GM19455 (cell line): ENCODE measurements around the gene RHEBL1.

Source experiments
- ATAC-seq: cut with Tn5 transposase; IDR thresholded peaks from one replicate; pipeline ENCODE4 v1.9.1; 2021; ENCODE audit not compliant: unreplicated experiment

RHEBL1 gene

DNA sequence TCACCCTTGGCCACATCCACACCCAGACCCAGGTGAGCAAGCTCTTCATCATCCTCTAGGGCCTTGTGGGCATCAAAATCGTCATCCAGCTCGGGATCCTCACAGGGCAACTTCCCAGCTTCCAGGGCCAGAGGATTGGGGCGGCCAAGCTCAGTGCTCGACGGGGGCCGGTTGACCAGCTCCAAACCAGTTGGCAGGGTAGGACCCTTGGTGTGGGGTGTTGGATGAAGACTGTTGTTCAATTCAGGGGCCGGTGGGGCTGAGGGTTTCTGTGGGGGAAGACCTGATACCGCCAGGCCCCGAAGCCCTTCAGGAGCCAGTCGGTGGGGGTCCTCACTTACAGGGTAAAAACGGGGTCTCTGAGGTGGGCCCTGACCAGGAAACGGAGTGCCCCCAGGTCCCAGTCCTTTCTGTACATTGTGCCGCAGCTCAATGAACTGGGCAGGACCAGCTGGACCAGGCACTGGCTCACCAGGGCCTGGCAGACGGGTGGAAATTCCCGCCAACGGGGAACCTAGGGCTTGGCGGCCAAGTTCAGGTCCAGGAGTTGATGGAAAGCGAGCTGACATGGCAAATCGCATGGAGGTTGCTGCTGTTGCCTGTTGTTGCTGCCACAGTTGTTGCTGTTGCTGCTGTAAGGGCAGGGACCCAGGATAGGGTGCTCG lies 31.4 kb downstream of the RHEBL1 start:
- no peak for ATAC-seq

DNA sequence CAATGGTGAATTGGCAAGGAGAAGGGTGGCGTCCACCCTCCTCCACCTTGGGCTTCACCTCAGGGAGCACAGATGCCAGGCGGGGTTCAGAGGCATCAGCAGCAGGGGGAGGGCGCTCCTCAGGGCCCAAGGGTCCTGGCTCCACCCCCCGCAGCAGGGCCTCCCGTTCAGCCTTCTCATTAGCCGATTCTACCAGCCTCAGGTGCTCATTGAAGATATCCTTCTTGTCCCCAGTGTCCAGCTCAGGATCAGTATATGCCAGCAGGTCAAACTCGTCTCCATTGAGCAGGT lies 31.9 kb downstream of the RHEBL1 start:
- no peak for ATAC-seq

DNA sequence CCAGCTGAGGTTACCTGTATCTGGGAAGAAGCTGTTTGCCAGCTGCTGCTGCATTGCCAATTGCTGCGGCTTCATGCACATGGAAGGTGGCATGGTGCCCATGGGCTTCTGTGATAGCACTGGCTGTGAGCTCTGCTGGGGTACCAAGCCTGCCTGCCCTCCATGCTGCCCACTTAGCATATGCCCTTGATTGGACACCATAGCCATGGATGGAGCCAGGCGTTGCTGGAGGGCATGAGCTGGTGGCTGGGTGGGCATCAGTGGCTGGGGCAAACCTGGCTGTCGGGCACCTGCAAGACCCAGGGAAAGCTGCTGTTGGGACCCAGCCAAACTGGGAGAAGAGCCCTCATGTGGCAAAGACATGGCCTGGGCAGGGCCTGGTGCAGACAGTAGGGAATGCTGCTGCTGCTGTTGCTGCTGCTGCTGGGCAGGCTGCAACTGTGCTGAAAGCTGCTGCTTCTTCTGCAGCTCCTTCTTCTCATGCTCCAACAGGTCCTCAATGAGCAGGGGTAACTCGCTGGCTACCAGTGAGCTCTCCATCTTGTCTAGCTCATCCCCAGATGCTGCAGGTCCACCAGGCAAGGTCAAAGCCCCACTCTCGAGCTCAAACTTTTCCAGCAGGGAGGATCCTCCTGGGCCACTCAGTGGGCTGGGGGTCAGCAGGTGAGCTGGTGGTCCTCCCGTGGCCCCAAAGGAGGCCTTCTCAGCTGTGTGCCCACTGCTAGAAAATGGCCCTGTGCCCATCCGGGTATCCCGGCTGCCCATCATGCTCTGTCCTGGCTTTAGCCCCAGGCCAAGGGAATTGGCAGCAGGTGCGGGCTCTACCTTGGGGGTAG lies 32.5 kb downstream of the RHEBL1 start:
- no peak for ATAC-seq

DNA sequence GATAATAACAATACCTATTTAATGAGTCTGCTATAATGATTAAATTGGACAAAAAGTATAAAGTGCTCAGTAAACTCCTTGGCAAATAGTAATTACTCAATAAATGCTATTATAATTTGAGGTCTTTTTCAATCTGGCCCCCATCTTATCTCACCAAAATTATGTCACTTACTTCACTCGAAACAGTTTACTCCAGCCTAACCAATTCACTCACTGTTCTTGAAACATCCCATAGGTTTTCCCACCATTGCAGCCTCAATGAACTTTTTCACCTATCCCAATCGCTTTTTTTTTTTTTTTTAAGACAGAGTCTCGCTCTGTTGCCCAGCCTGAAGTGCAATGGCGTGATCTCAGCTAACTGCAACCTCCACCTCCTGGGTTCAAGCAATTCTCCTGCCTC lies 33.8 kb downstream of the RHEBL1 start:
- ATAC-seq = no peak

DNA sequence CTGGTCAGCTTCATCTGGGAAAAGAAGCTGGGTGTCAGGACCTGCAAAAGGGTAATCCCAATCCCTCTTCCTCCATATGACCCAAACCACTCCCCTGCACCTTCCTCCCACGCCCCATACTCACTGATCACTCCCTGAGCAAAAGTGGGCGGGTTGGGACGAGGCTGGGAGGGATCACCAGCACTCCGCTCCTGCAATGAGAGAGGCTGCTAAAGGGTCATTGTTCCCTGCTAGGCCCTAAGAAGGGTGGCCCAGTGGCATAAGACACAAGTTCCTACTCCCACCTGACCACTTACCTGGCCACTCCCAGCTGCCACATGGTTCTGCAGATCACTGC lies 35.5 kb downstream of the RHEBL1 start:
- no peak for ATAC-seq

DNA sequence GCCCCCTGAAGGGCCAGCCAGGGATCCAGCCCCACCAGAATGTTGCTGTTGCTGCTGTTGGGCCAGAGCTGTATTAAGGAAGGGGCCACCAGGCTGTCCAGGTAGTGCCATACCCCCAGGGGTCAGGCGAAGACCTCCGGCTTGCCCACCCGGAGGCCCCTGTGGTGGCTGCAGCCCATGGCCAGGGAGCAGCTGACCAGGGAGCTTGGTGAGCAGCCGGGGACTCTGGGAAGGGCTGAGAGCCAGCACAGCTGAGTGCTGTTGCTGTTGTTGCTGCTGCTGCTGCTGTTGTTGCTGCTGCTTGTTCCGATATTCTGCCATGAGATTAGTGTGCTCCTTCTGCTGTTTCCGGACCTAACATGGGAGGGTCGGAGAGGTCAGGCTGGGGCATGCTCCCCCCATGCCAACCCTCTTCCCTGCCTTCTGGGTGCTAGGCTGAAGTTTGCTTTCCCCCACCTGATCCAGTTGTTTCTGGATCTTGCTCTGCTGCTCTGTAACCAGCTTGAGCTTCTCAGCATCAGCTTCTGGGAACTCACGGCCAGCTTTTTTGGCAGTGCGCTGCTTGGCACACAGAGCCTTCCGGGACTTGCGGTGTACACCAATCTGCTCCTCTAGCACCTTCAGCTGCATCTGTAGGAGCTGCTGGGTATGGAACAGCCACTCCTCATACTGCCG lies 36.0 kb downstream of the RHEBL1 start:
- ATAC-seq = no peak

DNA sequence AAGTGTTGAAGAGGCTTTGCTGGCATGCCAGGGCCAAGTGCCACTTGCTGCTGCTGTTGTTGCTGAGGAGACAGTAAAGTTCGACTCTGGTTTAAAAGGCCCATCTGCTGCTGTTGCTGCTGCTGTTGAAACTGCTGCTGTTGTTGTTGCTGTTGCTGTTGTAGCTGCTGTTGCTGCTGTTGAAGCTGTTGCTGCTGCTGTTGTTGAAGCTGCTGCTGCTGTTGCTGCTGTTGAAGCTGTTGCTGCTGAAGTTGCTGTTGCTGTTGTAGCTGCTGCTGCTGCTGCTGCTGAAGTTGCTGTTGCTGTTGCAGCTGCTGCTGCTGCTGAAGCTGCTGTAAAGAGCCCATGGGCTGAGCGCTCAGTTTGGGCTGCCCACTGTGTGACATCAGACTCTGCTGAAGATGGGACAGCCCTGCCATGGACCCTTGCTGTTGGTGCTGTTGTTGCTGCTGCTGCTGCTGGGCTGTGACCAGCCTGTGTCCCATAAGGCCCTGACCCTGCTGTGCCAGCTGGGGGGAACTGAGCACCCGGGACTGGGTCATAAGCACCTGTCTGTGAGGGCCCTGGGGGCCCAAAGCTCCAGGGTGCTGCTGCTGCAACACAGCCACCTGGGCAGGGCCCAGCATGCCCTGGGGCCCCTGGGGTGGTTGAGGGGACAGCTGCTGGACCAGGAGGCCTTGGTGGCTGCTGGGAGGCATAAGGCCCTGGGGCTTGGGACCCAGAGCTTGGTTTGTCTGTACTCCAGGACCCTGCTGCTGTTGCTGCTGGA lies 36.9 kb downstream of the RHEBL1 start:
- no peak for ATAC-seq

DNA sequence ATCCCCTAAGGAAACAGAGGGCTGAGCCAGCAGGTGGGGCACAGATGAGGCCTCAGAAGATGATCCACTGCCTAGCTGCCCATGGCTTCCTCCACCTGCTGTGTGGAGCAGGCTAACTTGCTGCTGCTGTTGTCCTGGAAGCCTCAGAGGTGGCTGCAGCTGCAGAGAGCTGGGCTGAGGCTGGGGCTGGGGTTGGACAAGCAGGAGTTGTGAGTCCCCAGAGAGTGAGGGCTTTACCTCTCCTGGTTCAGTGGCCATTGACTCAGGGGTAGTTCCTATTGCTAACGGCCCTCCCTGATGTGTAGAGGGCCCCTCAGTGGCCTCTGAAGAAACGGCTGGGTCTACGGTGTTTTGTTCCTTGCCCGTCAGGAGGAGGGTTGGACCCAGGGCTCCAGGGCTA lies 37.5 kb downstream of the RHEBL1 start:
- no peak for ATAC-seq

DNA sequence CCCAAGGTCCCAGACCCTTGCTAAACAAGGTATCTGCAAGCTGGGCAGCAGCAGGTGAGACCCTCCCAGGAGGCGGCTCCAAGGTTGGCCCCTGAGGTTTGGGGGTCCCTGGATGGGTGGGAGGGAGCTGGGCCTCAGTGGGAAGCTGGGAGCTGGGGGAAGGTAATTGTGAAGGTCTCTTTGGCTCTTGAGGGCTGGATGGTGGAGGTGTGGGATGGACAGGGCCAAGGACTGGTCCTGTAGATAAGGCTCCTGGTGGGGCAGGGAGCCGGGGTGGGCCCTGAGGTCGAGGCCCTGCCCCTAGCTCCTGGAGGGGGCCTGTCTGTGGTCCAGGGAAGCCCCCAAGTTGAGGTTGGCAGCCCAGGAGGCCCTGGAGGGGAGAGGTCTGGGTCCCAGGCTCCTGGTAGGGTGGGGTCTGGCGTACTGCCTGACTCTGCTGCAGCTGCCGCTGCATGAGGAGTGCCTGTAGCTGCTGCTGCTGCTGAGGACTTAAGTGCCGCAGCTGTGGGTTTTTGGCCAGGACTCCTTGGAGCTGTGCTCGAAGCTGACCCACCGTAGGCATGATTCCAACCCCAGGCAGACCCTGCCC lies 38.1 kb downstream of the RHEBL1 start:
- ATAC-seq = no peak

DNA sequence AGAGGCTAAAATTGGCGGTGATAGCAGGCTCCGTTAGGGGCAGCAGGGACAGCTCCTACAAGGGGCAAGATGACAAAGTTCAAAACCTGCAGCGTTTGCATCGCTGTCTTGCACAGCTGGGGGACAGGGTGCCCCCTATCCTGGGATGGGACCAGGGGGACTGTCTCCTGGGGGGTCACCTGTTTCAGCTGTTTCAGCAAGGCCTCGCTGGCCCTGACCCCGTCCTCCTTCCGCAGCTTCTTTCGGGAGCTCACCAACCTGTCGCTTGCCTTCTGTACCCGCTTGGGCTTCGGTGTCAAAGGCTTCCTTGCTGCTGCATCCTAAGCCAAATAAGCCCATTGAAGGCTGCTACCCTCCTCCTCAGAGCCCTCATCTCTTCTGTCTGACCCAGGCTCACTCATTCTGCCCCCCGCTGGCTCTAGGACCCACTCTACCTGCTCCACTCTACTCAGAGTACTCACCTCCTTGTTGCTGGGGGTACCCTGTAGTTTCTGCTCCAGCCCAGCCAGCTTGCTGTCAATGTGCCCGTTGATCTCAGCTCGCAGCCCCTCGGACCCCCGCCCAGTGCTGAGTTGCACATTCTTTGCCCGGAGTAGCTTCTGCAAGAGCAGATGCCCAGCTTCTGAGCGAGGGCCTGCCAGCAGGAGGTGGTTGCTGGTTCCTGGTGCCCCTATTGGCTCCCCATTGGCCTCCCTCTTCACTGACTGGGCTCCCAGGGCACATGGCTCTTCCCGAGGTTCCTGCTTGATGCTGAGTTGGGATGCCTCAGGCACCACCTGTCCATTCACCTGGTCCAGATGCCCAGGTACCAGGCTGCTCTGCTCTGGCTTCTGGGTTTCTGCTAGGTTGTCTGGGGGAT lies 38.8 kb downstream of the RHEBL1 start:
- ATAC-seq = no peak

DNA sequence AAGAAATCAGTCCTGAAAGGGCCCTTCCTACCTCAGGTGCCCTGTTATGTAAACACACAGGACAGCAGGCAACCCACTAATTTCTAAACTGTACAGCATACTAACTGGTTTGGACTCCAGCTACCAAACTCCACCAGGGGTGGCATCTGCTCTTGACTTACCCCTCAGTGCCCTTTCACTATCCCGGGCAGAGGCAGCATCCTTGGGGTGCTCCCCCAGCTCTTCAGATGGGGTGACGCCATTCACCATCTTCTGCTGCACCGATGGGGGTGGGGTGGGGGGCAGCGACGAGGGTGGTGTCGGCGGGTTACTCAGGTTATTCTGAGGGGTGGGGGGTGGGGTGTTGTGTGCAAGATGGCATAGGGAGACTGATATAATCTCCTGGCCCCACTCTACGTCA lies 39.7 kb downstream of the RHEBL1 start:
- ATAC-seq = no peak

DNA sequence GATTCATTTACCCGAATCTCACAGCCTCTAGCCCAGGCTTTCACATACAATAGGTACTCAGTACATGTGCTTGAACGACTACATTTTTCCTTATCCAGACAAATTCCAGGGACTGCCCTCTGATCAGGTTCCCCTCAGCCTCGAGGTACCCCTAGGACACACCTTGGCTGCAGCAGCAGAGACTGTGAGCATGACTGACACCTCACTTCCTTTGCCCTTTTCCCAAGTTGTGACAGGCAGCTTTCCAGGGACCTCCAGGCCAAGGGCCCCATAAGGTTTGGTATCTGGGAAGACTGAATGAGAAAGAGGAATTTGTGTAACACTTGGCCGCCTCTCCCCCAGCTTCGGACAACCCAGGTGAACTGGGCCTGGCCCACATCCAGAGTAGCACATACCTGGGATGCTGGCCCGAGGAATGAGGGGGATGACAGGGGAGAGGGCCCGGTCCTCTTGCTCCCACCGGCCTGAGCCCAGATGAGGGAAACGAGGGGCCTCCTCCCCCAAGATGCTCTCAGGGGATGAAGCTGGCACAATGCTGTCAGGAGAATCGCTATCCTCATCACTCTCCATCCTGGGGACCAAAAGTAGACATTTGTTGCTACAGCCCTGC lies 41.0 kb downstream of the RHEBL1 start:
- ATAC-seq = no peak

DNA sequence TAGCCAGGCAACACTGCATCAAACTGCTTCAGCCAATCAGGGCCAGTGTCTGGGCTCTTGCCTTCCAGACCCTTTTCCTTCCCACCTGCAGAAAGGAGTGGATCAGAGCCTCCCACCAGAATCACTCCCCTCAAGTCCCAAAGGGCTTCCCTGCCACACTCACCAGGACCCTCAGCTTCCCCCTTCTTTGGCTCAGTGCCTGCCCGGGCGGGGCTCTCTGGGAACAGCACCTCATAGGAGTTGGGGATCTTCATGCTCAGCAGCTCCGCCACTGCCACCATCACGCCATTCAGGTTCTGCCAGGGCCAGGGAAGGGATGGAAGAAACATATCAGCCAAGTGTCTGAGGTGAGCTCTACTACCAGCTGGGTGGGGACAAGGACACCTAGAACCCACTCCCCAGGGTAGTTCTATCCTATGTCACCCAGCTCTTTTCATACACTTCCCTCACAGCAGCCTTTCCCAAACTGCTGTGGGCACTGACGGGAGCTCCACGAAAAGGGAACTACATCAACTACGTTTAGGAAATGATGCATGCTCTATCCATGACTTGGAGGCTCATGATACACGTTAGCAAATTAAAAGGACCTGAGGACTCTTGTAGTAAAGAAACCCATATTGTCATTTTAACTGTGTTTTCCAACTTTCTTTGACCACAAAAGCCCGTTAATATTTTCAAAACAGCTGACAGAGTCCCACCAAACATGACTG lies 41.8 kb downstream of the RHEBL1 start:
- ATAC-seq = no peak

DNA sequence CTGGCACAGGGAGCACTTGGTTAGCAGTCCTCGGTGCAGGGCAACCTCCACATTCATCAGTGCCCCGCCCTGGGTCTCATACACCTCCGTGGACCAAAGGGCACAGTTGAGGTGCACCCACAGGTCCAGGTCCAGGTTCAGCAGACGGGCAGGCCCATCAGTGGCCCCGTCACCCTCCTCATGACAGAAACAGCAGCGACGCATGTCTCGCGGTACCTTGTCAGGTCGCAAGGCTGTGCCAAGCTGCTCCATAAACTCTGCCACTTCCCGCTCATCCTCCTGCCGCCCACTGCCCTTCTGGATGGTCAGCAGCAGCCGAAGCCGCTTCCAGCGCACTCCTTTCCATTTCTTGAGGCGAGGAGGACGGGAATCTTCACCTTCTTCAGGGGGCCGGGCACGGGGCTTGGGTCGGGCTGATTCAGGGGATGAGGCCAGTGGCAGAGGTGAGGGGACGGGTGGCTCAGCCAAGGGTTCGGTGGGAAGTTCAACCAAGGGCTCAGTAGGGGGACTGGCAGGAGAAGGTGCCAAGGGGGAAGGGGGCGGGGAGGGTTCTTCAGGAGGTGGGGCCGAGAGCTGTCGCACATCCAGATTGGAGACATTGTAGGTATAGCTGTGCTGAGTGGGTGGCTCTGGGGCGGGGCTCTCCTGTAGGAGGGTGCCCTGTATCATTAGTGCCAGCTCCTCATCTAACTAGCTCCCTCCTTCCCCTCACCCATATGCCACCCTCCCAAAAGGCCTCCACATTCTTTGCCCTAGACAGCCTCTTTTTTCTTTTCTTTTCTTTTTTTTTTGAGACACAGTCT lies 42.9 kb downstream of the RHEBL1 start:
- ATAC-seq = no peak

DNA sequence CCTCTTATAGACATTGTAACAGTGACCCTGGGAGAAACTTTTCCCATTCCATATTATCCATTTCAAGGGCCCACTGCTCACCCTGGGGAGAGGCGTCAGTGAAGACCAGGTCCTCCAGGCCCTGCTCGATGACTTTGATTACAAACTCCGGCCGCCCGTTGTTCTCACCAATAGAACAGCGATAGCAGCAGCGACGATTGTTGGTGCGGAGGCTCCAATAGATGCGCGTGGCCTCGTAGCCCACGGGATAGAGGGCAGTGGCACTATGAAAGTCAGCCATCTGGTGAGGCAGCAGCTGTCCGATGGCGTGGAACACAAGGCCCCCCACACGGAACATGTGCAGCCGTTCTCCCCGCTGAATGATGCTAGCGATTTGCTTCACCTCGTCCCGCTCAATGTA lies 43.7 kb downstream of the RHEBL1 start:
- no peak for ATAC-seq

DNA sequence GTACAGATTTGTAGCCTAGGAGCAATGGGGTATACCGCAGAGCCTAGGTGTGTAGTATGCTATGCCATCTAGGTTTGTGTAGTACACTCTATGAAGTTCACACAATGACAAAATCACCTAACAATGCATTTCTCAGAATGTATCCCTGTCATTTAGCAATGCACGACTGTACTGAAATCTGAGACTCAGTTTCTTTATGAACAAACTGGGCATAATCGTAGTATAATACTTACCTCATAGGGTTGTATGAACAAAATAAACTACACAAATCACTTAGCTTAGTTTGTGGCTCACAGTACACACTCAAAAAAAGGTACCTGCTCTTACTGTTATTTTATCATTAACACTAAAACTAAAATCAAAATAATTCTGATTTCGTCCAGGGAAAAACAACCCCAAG lies 44.3 kb downstream of the RHEBL1 start:
- no peak for ATAC-seq

DNA sequence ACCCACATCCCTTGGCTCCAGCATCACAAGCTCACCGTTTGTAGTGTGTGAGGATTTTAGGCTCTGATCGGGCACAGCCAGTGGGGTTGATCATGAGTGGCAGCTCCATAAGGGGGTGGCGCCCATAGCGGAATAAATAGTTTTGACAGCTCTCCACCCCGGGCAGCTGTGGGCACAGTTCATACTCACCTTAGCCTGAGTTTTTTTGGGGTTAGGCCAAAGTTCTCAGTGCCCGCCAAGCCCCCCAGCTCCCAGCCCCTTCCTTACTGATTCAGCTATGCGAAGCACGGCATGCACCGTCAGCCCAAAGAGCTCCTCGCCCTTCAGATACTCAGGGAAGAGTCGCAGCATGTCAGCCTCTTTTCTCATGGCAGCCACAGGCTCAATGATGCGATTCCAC lies 45.2 kb downstream of the RHEBL1 start:
- ATAC-seq = no peak

DNA sequence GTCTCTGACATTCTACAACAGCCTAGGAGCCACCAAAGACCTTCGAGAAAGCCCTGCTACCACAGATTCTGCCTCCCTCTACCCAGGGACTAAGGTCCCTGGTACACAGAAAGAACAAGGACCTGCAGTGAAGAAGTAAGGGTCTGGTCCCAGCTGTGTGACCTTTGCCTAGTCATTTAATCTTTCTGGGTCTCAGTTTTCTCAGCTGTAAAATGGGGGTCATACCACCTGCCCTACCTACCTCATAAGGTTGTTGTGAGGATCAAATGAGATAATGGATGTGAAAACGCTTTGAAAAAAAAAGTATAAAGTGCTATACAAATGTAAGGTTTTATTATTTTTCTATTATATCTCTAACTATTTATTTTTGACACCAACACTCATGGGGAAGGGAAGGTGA lies 46.0 kb downstream of the RHEBL1 start:
- no peak for ATAC-seq
